GM18517 (cell line): Measurements from ENCODE around the gene SCN10A.

Source experiments
- ATAC-seq: cut with Tn5 transposase; IDR thresholded peaks from one replicate; pipeline ENCODE4 v1.9.1; 2021; ENCODE audit warnings: mild to moderate bottlenecking, moderate library complexity; ENCODE audit not compliant: unreplicated experiment

The SCN10A gene

GRCh38 chr3:38782148-38782547 lies 33.9 kb downstream of the SCN10A start:
- no peak for ATAC-seq

- ATAC-seq: no peak
Measured at GRCh38 chr3:38773528-38773927, 42.5 kb downstream of the SCN10A start.

- ATAC-seq: no peak
Measured at GRCh38 chr3:38763569-38763968, 52.4 kb downstream of the SCN10A start.

- ATAC-seq: no peak
Measured at GRCh38 chr3:38758557-38758956, 57.5 kb downstream of the SCN10A start.

- ATAC-seq: no peak
Measured at GRCh38 chr3:38757721-38758120, 58.3 kb downstream of the SCN10A start.

- no peak for ATAC-seq
Measured at GRCh38 chr3:38756892-38757291, 59.1 kb downstream of the SCN10A start.

GRCh38 chr3:38755130-38755529 lies 60.9 kb downstream of the SCN10A start:
- no peak for ATAC-seq

GRCh38 chr3:38746641-38747040 lies 69.4 kb downstream of the SCN10A start:
- ATAC-seq: no peak

GRCh38 chr3:38743043-38743442 lies 73.0 kb downstream of the SCN10A start:
- no peak for ATAC-seq

- no peak for ATAC-seq
Measured at GRCh38 chr3:38742550-38742949, 73.5 kb downstream of the SCN10A start.

- ATAC-seq: no peak
Measured at GRCh38 chr3:38740537-38740936, 75.5 kb downstream of the SCN10A start.

- ATAC-seq: no peak
Measured at GRCh38 chr3:38739931-38740330, 76.1 kb downstream of the SCN10A start.

GRCh38 chr3:38739396-38739689 lies 76.7 kb downstream of the SCN10A start:
- ATAC-seq: no peak

GRCh38 chr3:38738630-38739395 lies 77.2 kb downstream of the SCN10A start:
- ATAC-seq: no peak

- no peak for ATAC-seq
Measured at GRCh38 chr3:38731522-38731921, 84.5 kb downstream of the SCN10A start.

- ATAC-seq: no peak
Measured at GRCh38 chr3:38730281-38730680, 85.7 kb downstream of the SCN10A start.

- no peak for ATAC-seq
Measured at GRCh38 chr3:38728008-38728407, 88.0 kb downstream of the SCN10A start.

GRCh38 chr3:38726751-38727150 lies 89.3 kb downstream of the SCN10A start:
- ATAC-seq: no peak

GRCh38 chr3:38725726-38726419 lies 90.1 kb downstream of the SCN10A start:
- no peak for ATAC-seq

GRCh38 chr3:38724392-38724736 lies 91.7 kb downstream of the SCN10A start:
- no peak for ATAC-seq

GRCh38 chr3:38723569-38724391 lies 92.2 kb downstream of the SCN10A start:
- no peak for ATAC-seq
